ENCODE data around the gene TNF.
A peak's percentile ranks its signal among the peaks of the same experiment; 100 is the strongest.

Gene TNF

GRCh38 chr6:31607317-31607716, 32.0 kb downstream of the TNF start:
- Histone ChIP-seq H3K27ac (ENCODE audit: low read depth, low read length) (no peak overlapping the region), H3K4me1 (ENCODE audit: control insufficient read depth, insufficient read depth, low read length, unreplicated experiment) (no peaks in the 10 kb centered on the region), H3K79me2 (ENCODE audit: control insufficient read depth, insufficient read depth, low read length, unreplicated experiment) (no peaks in the 10 kb centered on the region), H3K36me3 (ENCODE audit: insufficient read depth, low read length) (no peaks in the 10 kb centered on the region), H3K27me3 (ENCODE audit: insufficient read depth, low read length) (no peaks in the 10 kb centered on the region), H2AFZ (ENCODE audit: low read length, unreplicated experiment) (no peak overlapping the region), H3K4me3 (ENCODE audit: low read depth, low read length) (no peak overlapping the region)

GRCh38 chr6:31609519-31610406, 34.4 kb downstream of the TNF start:
- Histone ChIP-seq H3K79me2 (ENCODE audit: control insufficient read depth, insufficient read depth, low read length, unreplicated experiment) (no peaks in the 10 kb centered on the region), H3K36me3 (ENCODE audit: insufficient read depth, low read length) (no peaks in the 10 kb centered on the region), H3K27me3 (ENCODE audit: insufficient read depth, low read length) (no peaks in the 10 kb centered on the region), H3K4me3 (ENCODE audit: low read depth, low read length) (no peak overlapping the region), H3K27ac (ENCODE audit: low read depth, low read length) (no peak overlapping the region), H2AFZ (ENCODE audit: low read length, unreplicated experiment) (no peak overlapping the region), H3K4me1 (ENCODE audit: control insufficient read depth, insufficient read depth, low read length, unreplicated experiment) (no peaks in the 10 kb centered on the region)

GRCh38 chr6:31610968-31611367, 35.6 kb downstream of the TNF start:
- Histone ChIP-seq H3K27me3 (ENCODE audit: insufficient read depth, low read length) (no peaks in the 10 kb centered on the region), H3K79me2 (ENCODE audit: control insufficient read depth, insufficient read depth, low read length, unreplicated experiment) (no peaks in the 10 kb centered on the region), H3K4me1 (ENCODE audit: control insufficient read depth, insufficient read depth, low read length, unreplicated experiment) (no peaks in the 10 kb centered on the region), H2AFZ (ENCODE audit: low read length, unreplicated experiment) (no peak overlapping the region), H3K27ac (ENCODE audit: low read depth, low read length) (no peak overlapping the region), H3K36me3 (ENCODE audit: insufficient read depth, low read length) (no peaks in the 10 kb centered on the region), H3K4me3 (ENCODE audit: low read depth, low read length) (no peak overlapping the region)

GRCh38 chr6:31614075-31614619, 38.8 kb downstream of the TNF start:
- Histone ChIP-seq H2AFZ (ENCODE audit: low read length, unreplicated experiment) (no peak overlapping the region), H3K27ac (ENCODE audit: low read depth, low read length) (no peak overlapping the region), H3K27me3 (ENCODE audit: insufficient read depth, low read length) (no peaks in the 10 kb centered on the region)

GRCh38 chr6:31614684-31615578, 39.6 kb downstream of the TNF start, which contains the start of gene AIF1:
AIF1 (plus strand) TSS chr6:31615234; CDS start chr6:31615330, 96 bp downstream.
- Histone ChIP-seq H3K79me2 (ENCODE audit: control insufficient read depth, insufficient read depth, low read length, unreplicated experiment) (no peaks in the 10 kb centered on the region), H3K27ac (ENCODE audit: low read depth, low read length) (no peak within 1 kb of the TSS), H3K4me1 (ENCODE audit: control insufficient read depth, insufficient read depth, low read length, unreplicated experiment) (no peaks in the 10 kb centered on the region), H3K27me3 (ENCODE audit: insufficient read depth, low read length) (no peaks in the 10 kb centered on the region), H3K36me3 (ENCODE audit: insufficient read depth, low read length) (no peaks in the 10 kb centered on the region), H2AFZ (ENCODE audit: low read length, unreplicated experiment) (no peak within 1 kb of the TSS), H3K4me3 (ENCODE audit: low read depth, low read length) (no peak within 1 kb of the TSS)

More at GRCh38 chr6:31614075-31614619, 38.8 kb downstream of the TNF start:
- Histone ChIP-seq H3K4me3 (ENCODE audit: low read depth, low read length) (no peak overlapping the region), H3K4me1 (ENCODE audit: control insufficient read depth, insufficient read depth, low read length, unreplicated experiment) (no peaks in the 10 kb centered on the region), H3K79me2 (ENCODE audit: control insufficient read depth, insufficient read depth, low read length, unreplicated experiment) (no peaks in the 10 kb centered on the region), H3K36me3 (ENCODE audit: insufficient read depth, low read length) (no peaks in the 10 kb centered on the region)

- no peaks in the 10 kb centered on the region for H3K27me3 ChIP-seq (ENCODE audit: insufficient read depth, low read length)
- H3K36me3 ChIP-seq (ENCODE audit: insufficient read depth, low read length): no peaks in the 10 kb centered on the region
- H3K4me1 ChIP-seq (ENCODE audit: control insufficient read depth, insufficient read depth, low read length, unreplicated experiment): no peaks in the 10 kb centered on the region
- no peak overlapping the region for H3K27ac ChIP-seq (ENCODE audit: low read depth, low read length)
- no peak overlapping the region for H2AFZ ChIP-seq (ENCODE audit: low read length, unreplicated experiment)
- no peaks in the 10 kb centered on the region for H3K79me2 ChIP-seq (ENCODE audit: control insufficient read depth, insufficient read depth, low read length, unreplicated experiment)
- H3K4me3 ChIP-seq (ENCODE audit: low read depth, low read length): no peak overlapping the region
These were observed 40.4 kb downstream of the TNF start for GRCh38 chr6:31615748-31616147.

- Histone ChIP-seq H2AFZ (ENCODE audit: low read length, unreplicated experiment) (no peak overlapping the region), H3K27me3 (ENCODE audit: insufficient read depth, low read length) (no peaks in the 10 kb centered on the region), H3K4me3 (ENCODE audit: low read depth, low read length) (no peak overlapping the region), H3K27ac (ENCODE audit: low read depth, low read length) (no peak overlapping the region), H3K4me1 (ENCODE audit: control insufficient read depth, insufficient read depth, low read length, unreplicated experiment) (no peaks in the 10 kb centered on the region), H3K36me3 (ENCODE audit: insufficient read depth, low read length) (no peaks in the 10 kb centered on the region), H3K79me2 (ENCODE audit: control insufficient read depth, insufficient read depth, low read length, unreplicated experiment) (peaks cover 12% of the 10 kb centered on the region)
These were observed 41.6 kb downstream of the TNF start for GRCh38 chr6:31617010-31617409.

GRCh38 chr6:31619805-31620585, 44.6 kb downstream of the TNF start:
- peak overlapping the region; percentile 94 for H3K4me3 ChIP-seq (ENCODE audit: low read depth, low read length)
- H3K36me3 ChIP-seq (ENCODE audit: insufficient read depth, low read length): peaks cover 13% of the 10 kb centered on the region
- peaks cover 40% of the 10 kb centered on the region for H3K79me2 ChIP-seq (ENCODE audit: control insufficient read depth, insufficient read depth, low read length, unreplicated experiment)
- peak overlapping the region; percentile 98 for H3K27ac ChIP-seq (ENCODE audit: low read depth, low read length)
- no peaks in the 10 kb centered on the region for H3K27me3 ChIP-seq (ENCODE audit: insufficient read depth, low read length)
- peak overlapping the region; percentile 64 for H2AFZ ChIP-seq (ENCODE audit: low read length, unreplicated experiment)
- peaks cover 7% of the 10 kb centered on the region for H3K4me1 ChIP-seq (ENCODE audit: control insufficient read depth, insufficient read depth, low read length, unreplicated experiment)

GRCh38 chr6:31620586-31621319, 45.4 kb downstream of the TNF start, which contains the start of gene PRRC2A:
PRRC2A (plus strand) TSS chr6:31620715; CDS start chr6:31622790, 2,075 bp downstream.
- peaks cover 7% of the 10 kb centered on the region for H3K4me1 ChIP-seq (ENCODE audit: control insufficient read depth, insufficient read depth, low read length, unreplicated experiment)
- peak within 1 kb of the TSS; percentile 64 for H2AFZ ChIP-seq (ENCODE audit: low read length, unreplicated experiment)

More at GRCh38 chr6:31620586-31621319, 45.4 kb downstream of the TNF start, which contains the start of gene PRRC2A:
- H3K4me3 ChIP-seq (ENCODE audit: low read depth, low read length): peak within 1 kb of the TSS; percentile 94
- H3K27me3 ChIP-seq (ENCODE audit: insufficient read depth, low read length): no peaks in the 10 kb centered on the region
- peaks cover 21% of the 10 kb centered on the region for H3K36me3 ChIP-seq (ENCODE audit: insufficient read depth, low read length)
- H3K27ac ChIP-seq (ENCODE audit: low read depth, low read length): peak within 1 kb of the TSS; percentile 98
- peaks cover 47% of the 10 kb centered on the region for H3K79me2 ChIP-seq (ENCODE audit: control insufficient read depth, insufficient read depth, low read length, unreplicated experiment)

All from ACC112 (cell line).